GM12865 (cell line): Measurements from ENCODE around the gene MYBPC1.
"Not testable (repeated sequence)": the region's sequence is repeated elsewhere in the genome, so short reads cannot be mapped to it uniquely, and the experiment has no call there.

ENCODE experiments used
- DNase-seq: peaks from one replicate; pipeline ENCODE4 v3.0.0; 2010; ENCODE audit warnings: low read depth
- H3K4me3 ChIP-seq: 2 replicates; pipeline ENCODE4 v1.5.1; 2011; ENCODE audit warnings: mild to moderate bottlenecking, low read depth, low read length, control low read depth
- TF ChIP-seq, protein P1 (sequence below): IDR thresholded peaks from 2 replicates; pipeline ENCODE4 v1.5.1; 2011; ENCODE audit warnings: low read length, control low read depth, low read depth, inconsistent platforms; ENCODE audit not compliant: insufficient read depth; ENCODE audit errors: missing control alignments

Gene MYBPC1

DNA sequence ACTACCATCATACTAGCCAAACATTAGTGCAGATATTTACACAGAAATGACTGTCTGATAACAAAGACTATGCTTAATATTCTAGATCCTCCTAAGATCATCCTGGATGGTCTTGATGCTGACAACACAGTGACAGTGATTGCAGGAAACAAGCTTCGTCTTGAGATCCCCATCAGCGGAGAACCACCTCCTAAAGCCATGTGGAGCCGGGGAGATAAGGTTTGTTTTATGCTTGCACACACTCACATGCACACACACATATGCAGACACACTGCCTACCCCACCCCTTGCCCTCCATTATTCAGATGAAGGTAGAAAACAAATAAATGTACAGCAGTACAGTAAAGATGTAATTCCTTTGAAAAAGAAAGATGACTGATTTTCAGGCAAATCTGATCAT, 58.3 kb downstream of the MYBPC1 start:
- no peak for DNase-seq
- H3K4me3 ChIP-seq = no peak overlapping the region

DNA sequence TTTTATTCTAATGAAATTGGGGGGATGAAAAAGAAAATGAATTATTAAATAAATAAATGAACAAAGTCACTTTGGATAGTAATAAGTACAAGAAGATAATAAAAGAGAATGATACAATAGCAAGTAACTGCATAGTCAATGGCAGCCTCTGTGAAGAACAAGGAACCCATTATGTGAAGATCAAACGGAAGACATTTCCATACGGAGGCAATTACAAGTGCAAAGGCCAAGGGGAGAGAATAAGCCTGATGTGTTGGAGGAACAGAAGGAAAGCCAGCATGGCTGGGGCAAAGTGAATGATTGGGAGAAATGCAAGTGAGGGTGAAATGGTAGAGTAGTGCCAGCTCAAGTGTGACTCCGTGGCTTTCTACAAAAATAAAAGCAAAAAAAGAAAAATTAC, 58.7 kb downstream of the MYBPC1 start:
- DNase-seq = no peak
- no peak overlapping the region for H3K4me3 ChIP-seq
- TF ChIP-seq, protein P1, sequence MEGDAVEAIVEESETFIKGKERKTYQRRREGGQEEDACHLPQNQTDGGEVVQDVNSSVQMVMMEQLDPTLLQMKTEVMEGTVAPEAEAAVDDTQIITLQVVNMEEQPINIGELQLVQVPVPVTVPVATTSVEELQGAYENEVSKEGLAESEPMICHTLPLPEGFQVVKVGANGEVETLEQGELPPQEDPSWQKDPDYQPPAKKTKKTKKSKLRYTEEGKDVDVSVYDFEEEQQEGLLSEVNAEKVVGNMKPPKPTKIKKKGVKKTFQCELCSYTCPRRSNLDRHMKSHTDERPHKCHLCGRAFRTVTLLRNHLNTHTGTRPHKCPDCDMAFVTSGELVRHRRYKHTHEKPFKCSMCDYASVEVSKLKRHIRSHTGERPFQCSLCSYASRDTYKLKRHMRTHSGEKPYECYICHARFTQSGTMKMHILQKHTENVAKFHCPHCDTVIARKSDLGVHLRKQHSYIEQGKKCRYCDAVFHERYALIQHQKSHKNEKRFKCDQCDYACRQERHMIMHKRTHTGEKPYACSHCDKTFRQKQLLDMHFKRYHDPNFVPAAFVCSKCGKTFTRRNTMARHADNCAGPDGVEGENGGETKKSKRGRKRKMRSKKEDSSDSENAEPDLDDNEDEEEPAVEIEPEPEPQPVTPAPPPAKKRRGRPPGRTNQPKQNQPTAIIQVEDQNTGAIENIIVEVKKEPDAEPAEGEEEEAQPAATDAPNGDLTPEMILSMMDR = no peak

More for the DNA sequence above, 58.3 kb downstream of the MYBPC1 start:
- TF ChIP-seq, protein P1 = no peak

DNA sequence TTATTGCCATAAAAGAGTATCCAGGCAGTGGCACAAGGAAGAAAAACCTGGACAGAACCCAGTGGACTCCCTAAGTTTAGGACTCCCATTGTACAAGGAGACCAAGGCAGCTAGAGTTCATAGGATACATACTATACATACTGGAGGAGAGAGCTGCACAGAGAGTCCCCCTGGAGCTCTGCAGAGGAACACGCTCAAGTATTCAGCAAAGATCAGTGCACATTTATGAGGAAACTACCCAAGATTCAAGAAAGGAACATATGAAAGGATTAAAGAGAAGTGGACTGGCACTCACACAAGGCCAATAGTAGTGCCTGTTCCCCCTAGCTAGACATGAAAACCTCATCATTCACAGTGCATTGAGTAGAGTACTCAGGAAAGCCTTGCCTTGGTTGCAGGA, 59.7 kb downstream of the MYBPC1 start:
- no peak overlapping the region for H3K4me3 ChIP-seq
- DNase-seq = no peak
- TF ChIP-seq, protein P1 = no peak

DNA sequence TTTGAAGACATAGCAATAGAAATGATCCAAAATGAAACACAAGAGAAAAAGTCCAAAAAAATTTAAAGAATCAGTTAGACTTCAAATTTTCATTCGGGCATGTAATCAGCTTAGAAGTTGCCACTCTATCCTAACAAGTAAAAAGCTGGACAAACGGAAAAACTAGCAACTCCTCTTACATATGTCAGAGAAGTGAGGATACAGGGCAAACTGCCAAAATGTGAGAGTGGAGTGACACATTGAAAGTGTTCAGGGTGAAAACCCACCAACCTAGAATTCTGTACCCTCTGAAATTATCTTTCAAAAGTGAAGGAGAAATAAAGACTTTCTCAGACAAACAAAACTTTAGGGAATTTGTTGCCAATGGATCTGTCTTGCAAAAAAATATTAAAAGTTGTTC, 60.6 kb downstream of the MYBPC1 start:
- TF ChIP-seq, protein P1 = no peak
- DNase-seq = no peak
- H3K4me3 ChIP-seq = no peak overlapping the region

DNA sequence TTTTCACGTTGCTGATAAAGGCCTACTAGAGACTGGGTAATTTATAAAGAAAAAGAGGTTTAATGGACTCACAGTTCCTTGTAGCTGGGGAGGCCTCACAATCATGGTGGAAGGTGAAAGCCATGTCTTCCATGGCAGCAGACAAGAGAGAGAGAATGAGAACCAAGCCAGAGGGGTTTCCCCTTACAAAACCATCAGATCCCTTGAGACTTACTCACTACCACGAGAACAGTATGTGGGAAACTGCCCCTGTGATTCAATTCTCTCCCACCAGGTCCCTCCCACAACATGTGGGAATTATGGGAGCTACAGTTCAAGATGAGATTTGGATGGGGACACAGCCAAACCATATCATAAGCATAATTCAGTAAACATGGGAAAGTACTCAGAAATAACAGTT, 65.9 kb downstream of the MYBPC1 start:
- not testable (repeated sequence) for H3K4me3 ChIP-seq

DNA sequence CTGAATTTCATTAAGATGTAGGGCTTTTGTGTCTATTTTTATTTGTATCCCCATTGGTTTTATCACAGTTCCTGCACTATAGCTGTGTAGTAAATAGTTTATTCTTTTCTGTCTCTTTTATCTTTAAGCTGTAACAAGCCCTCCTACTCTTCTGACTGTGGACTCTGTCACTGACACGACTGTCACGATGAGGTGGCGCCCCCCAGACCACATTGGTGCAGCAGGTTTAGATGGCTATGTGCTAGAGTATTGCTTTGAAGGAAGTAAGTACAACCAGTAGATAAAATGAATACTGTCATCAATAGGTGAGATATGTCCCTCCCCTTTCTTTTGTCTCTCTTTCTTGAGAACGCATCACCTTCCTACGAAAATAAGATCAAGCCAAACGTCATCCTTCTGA, 68.5 kb downstream of the MYBPC1 start:
- no peak overlapping the region for H3K4me3 ChIP-seq
- DNase-seq = no peak
- TF ChIP-seq, protein P1 = no peak

More for the DNA sequence above, 65.9 kb downstream of the MYBPC1 start:
- DNase-seq = not testable (repeated sequence)

DNA sequence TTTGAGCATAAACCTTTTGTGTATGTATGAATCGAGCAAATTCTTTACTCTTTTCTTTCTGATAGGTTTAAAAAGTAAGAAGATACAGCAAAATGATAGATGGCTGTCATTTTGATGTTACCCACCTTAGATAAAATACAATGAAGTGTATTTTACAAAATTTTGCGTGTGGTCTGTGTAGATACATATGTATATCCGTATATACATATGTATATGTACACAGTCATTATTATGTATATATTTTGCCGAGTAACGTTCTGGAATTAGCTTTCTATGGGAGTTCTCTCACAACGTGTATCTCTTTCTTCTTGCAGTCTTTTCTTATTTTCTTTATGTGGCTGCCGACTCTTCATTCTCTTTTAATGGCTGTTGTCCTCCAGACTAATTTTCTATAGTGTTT, 70.2 kb downstream of the MYBPC1 start:
- no peak overlapping the region for H3K4me3 ChIP-seq
- no peak for DNase-seq
- TF ChIP-seq, protein P1 = no peak

DNA sequence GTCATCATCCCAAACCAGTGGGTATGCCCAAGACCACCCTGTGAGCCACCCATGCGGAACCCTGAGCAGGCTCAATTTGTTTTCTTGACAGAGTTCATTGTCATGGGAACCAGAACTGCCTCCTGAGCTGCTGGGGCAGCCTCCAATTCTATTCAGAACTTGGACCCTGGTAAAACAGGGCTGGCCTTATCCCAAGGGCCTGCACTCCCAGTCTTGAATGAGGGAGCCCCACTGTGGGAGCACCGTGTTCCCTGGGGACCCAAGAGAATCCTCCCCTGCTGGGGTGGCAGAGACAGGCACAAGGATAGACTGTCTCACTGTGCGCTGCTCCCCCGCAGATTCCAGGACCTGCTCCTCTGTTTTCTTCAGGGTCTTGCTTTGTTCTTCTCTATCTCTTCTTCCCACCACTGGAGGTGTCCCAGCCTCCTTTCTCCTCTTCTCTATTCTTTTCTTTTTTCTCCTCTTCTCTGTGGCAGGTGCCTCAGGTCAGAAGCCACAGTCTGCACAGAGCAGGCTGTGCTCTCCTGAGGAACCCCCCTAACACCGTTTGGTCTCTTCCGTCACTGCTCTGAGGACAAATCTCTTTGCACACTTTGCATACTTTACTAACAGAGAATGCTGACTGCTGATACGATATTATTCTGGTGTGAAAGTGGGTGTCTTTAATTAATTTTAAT, 71.4 kb downstream of the MYBPC1 start:
- no peak for DNase-seq
- no peak overlapping the region for H3K4me3 ChIP-seq
- TF ChIP-seq, protein P1 = no peak
